Activated CD4-positive, alpha-beta T cell treated with anti-CD3 and anti-CD28 coated beads for 36 hours (primary cell): Measurements from ENCODE around the gene TRIM16. TPM values are rescaled to one million over a fixed set of nuclear protein-coding genes. Genes with fewer than 3 reads are reported as not detected.
"Not testable (repeated sequence)": the region's sequence is repeated elsewhere in the genome, so short reads cannot be mapped to it uniquely, and the experiment has no call there.

Source experiments
- ATAC-seq: fragments of 200-7000 bp; cut with Tn5 transposase; one replicate; pipeline ENCODE4 v1.10.0; 2021; ENCODE audit warnings: mild to moderate bottlenecking, moderate library complexity
- CTCF ChIA-PET: fragments of 350-600 bp; sonication (Branson Sonifier 250); formaldehyde crosslinking; loops from one replicate; lab custom pipeline; 2021; ENCODE audit warnings: antibody characterized with exemption; lab: Charles Lee
- POLR2A ChIA-PET: fragments of 350-600 bp; sonication (Branson Sonifier 250); formaldehyde crosslinking; loops from one replicate; lab custom pipeline; 2021; ENCODE audit warnings: antibody characterized with exemption, inconsistent platforms; lab: Charles Lee
- DNase-seq: peaks from one replicate; pipeline ENCODE4 v3.0.0-alpha.2; 2020
- H3K27ac Mint-ChIP-seq: one replicate; pipeline ENCODE4 v1.8.0; 2021; ENCODE audit warnings: mixed read lengths
- H3K27me3 Mint-ChIP-seq: one replicate; pipeline ENCODE4 v1.8.0; 2021; ENCODE audit warnings: mixed read lengths
- H3K36me3 Mint-ChIP-seq: one replicate; pipeline ENCODE4 v1.8.0; 2021; ENCODE audit warnings: low read depth, mixed read lengths
- H3K4me1 Mint-ChIP-seq: one replicate; pipeline ENCODE4 v1.8.0; 2021; ENCODE audit warnings: mixed read lengths
- H3K4me3 Mint-ChIP-seq: one replicate; pipeline ENCODE4 v1.8.0; 2021; ENCODE audit warnings: mild to moderate bottlenecking, moderate library complexity, mixed read lengths
- H3K9me3 Mint-ChIP-seq: one replicate; pipeline ENCODE4 v1.8.0; 2021; ENCODE audit warnings: low read depth, mixed read lengths
- intact Hi-C, 2 experiments: fragments of 100-400 bp; cut with DNase I in 1 of 2; cut with micrococcal nuclease in 1 of 2; formaldehyde crosslinking; loops; one replicate each; pipeline versions ENCODE4 v1.14.2 to v1.15.1; 2022 to 2024; cut with DNase I, micrococcal nuclease
- total RNA-seq, 2 experiments: library from RNA; stranded (reverse); gene quantifications; one replicate each; pipeline ENCODE4 v1.2.3, GENCODE V29; 2021

Gene TRIM16
- total RNA-seq, 2 experiments from 2014 or later, result 13.5 to 14.1 TPM

GRCh38 chr17:15657868-15658267, 26.2 kb downstream of the TRIM16 start:
- H3K27ac Mint-ChIP-seq, result no peak overlapping the region
- H3K27me3 Mint-ChIP-seq, result no peaks in the 10 kb centered on the region
- peaks cover 14% of the 10 kb centered on the region for H3K36me3 Mint-ChIP-seq
- DNase-seq, result no peak
- no peak overlapping the region for H3K4me3 Mint-ChIP-seq
- no peak for ATAC-seq
- POLR2A ChIA-PET, result no interaction called here
- H3K9me3 Mint-ChIP-seq, result no peaks in the 10 kb centered on the region
- intact Hi-C loops, result no loop called here
- no peaks in the 10 kb centered on the region for H3K4me1 Mint-ChIP-seq
- CTCF ChIA-PET, result interaction anchor here (0.7 kb wide), 1 partner anchor 59 kb away, joined by 3 read pairs; no protein-coding TSS in a partner anchor

GRCh38 chr17:15654886-15655561, 29.1 kb downstream of the TRIM16 start:
- no peak for DNase-seq
- no peaks in the 10 kb centered on the region for H3K9me3 Mint-ChIP-seq
- H3K36me3 Mint-ChIP-seq, result peaks cover 8% of the 10 kb centered on the region
- no peaks in the 10 kb centered on the region for H3K27me3 Mint-ChIP-seq
- ChIA-PET CTCF (no interaction called here), POLR2A (no interaction called here)
- H3K27ac Mint-ChIP-seq, result no peak overlapping the region
- no peak overlapping the region for H3K4me3 Mint-ChIP-seq
- peaks cover 8% of the 10 kb centered on the region for H3K4me1 Mint-ChIP-seq
- ATAC-seq, result no peak
- intact Hi-C loops, result no loop called here

- H3K27ac Mint-ChIP-seq, H3K27me3 Mint-ChIP-seq, POLR2A ChIA-PET, ATAC-seq, H3K4me3 Mint-ChIP-seq, H3K4me1 Mint-ChIP-seq, H3K36me3 Mint-ChIP-seq, DNase-seq, H3K9me3 Mint-ChIP-seq, CTCF ChIA-PET, intact Hi-C loops: not testable (repeated sequence)
Measured at GRCh38 chr17:15654401-15654800, 29.7 kb downstream of the TRIM16 start.

GRCh38 chr17:15652960-15653359, 31.2 kb downstream of the TRIM16 start:
- no peak for DNase-seq
- H3K9me3 Mint-ChIP-seq, result no peaks in the 10 kb centered on the region
- POLR2A ChIA-PET, result no interaction called here
- peak overlapping the region; percentile 22 for H3K27ac Mint-ChIP-seq
- no peak overlapping the region for H3K4me3 Mint-ChIP-seq
- no peak for ATAC-seq
- no peaks in the 10 kb centered on the region for H3K27me3 Mint-ChIP-seq
- intact Hi-C loops, result no loop called here
- CTCF ChIA-PET, result no interaction called here
- H3K36me3 Mint-ChIP-seq, result peaks cover 8% of the 10 kb centered on the region
- H3K4me1 Mint-ChIP-seq, result peaks cover 8% of the 10 kb centered on the region

- intact Hi-C loops, result no loop called here
- H3K4me3 Mint-ChIP-seq, result peak overlapping the region; percentile 15
- no peak overlapping the region for H3K27ac Mint-ChIP-seq
- DNase-seq, result peak; percentile 64
- CTCF ChIA-PET, result interaction anchor here (0.5 kb wide), 1 partner anchor 349 kb away, joined by 3 read pairs; no protein-coding TSS in a partner anchor
- ATAC-seq, result peak; percentile 89
- H3K4me1 Mint-ChIP-seq, result peaks cover 8% of the 10 kb centered on the region
- H3K36me3 Mint-ChIP-seq, result peaks cover 3% of the 10 kb centered on the region
- H3K27me3 Mint-ChIP-seq, result no peaks in the 10 kb centered on the region
- POLR2A ChIA-PET, result no interaction called here
- H3K9me3 Mint-ChIP-seq, result no peaks in the 10 kb centered on the region
Measured at GRCh38 chr17:15651583-15652110, 32.5 kb downstream of the TRIM16 start.

GRCh38 chr17:15650741-15651582, 33.1 kb downstream of the TRIM16 start:
- H3K9me3 Mint-ChIP-seq, result no peaks in the 10 kb centered on the region
- CTCF ChIA-PET, result no interaction called here
- no peaks in the 10 kb centered on the region for H3K27me3 Mint-ChIP-seq
- ATAC-seq (no peak), DNase-seq (no peak)
- H3K36me3 Mint-ChIP-seq, result no peaks in the 10 kb centered on the region
- H3K4me1 Mint-ChIP-seq, result peaks cover 8% of the 10 kb centered on the region
- H3K4me3 Mint-ChIP-seq, result no peak overlapping the region
- POLR2A ChIA-PET, result no interaction called here
- intact Hi-C loops, result no loop called here
- no peak overlapping the region for H3K27ac Mint-ChIP-seq

- peaks cover 12% of the 10 kb centered on the region for H3K4me1 Mint-ChIP-seq
Measured at GRCh38 chr17:15649861-15650421, 34.2 kb downstream of the TRIM16 start.

GRCh38 chr17:15648386-15648785, 35.7 kb downstream of the TRIM16 start:
- intact Hi-C loops, result no loop called here
- no peak for ATAC-seq
- Mint-ChIP-seq H3K36me3 (no peaks in the 10 kb centered on the region), H3K4me3 (no peak overlapping the region), H3K27me3 (no peaks in the 10 kb centered on the region), H3K4me1 (peaks cover 12% of the 10 kb centered on the region), H3K9me3 (no peaks in the 10 kb centered on the region), H3K27ac (no peak overlapping the region)
- ChIA-PET CTCF (no interaction called here), POLR2A (no interaction called here)
- DNase-seq, result no peak

More at GRCh38 chr17:15649861-15650421, 34.2 kb downstream of the TRIM16 start:
- intact Hi-C loops, result no loop called here
- no peak overlapping the region for H3K27ac Mint-ChIP-seq
- no peak for ATAC-seq
- ChIA-PET CTCF (interaction anchor here (0.6 kb wide), 1 partner anchor 101 kb away, joined by 3 read pairs; no protein-coding TSS in a partner anchor), POLR2A (no interaction called here)
- no peak for DNase-seq
- no peaks in the 10 kb centered on the region for H3K9me3 Mint-ChIP-seq
- H3K36me3 Mint-ChIP-seq, result no peaks in the 10 kb centered on the region
- no peak overlapping the region for H3K4me3 Mint-ChIP-seq
- H3K27me3 Mint-ChIP-seq, result no peaks in the 10 kb centered on the region

GRCh38 chr17:15645942-15646312, 38.2 kb downstream of the TRIM16 start:
- ATAC-seq, result peak; percentile 49
- DNase-seq, H3K36me3 Mint-ChIP-seq, H3K9me3 Mint-ChIP-seq, intact Hi-C loops, H3K4me1 Mint-ChIP-seq, CTCF ChIA-PET, H3K4me3 Mint-ChIP-seq, H3K27me3 Mint-ChIP-seq, POLR2A ChIA-PET: not testable (repeated sequence)
- H3K27ac Mint-ChIP-seq, result peak overlapping the region; percentile 21

- H3K4me3 Mint-ChIP-seq, POLR2A ChIA-PET, DNase-seq, CTCF ChIA-PET, H3K36me3 Mint-ChIP-seq, intact Hi-C loops, H3K9me3 Mint-ChIP-seq, H3K27me3 Mint-ChIP-seq, H3K4me1 Mint-ChIP-seq: not testable (repeated sequence)
- peak overlapping the region; percentile 21 for H3K27ac Mint-ChIP-seq
- ATAC-seq, result peak; percentile 26
Measured at GRCh38 chr17:15645099-15645941, 38.8 kb downstream of the TRIM16 start.
